Stomach (tissue), 9 donors: Measurements from ENCODE around the gene FBXL20. TPM values are rescaled to one million over a fixed set of nuclear protein-coding genes. Genes with fewer than 3 reads are reported as not detected.
"Not testable (repeated sequence)": the region's sequence is repeated elsewhere in the genome, so short reads cannot be mapped to it uniquely, and the experiment has no call there.

ENCODE experiments used
- DNase-seq, 2 donors: peaks; one replicate each; pipeline versions ENCODE4 v3.0.0 to v3.0.0-alpha.2; 2013 to 2019
- H3K27ac ChIP-seq, 5 donors: fragments of 200-600 bp in 4 of 5; sonication (generic) in 4 of 5; one replicate each; pipeline ENCODE4 v1.5.1; 2013 to 2019; ENCODE audit warnings: mild to moderate bottlenecking in 1 of 5, moderate library complexity in 1 of 5
- H3K27me3 ChIP-seq, 3 donors: fragments of 200-600 bp; sonication (generic); one replicate each; pipeline ENCODE4 v1.5.1; 2017 to 2019; ENCODE audit warnings: mixed run types in 1 of 3
- H3K36me3 ChIP-seq, 4 donors: fragments of 200-600 bp; sonication (generic); 1 replicate in 3 of 4; 2 replicates in 1 of 4; pipeline ENCODE4 v1.5.1; 2016 to 2019
- H3K4me1 ChIP-seq, 4 donors: fragments of 200-600 bp; sonication (generic); one replicate each; pipeline ENCODE4 v1.5.1; 2016 to 2019
- H3K4me3 ChIP-seq, 4 donors: fragments of 200-600 bp; sonication (generic) in 3 of 4; one replicate each; pipeline ENCODE4 v1.5.1; 2016 to 2019; ENCODE audit warnings: mild to moderate bottlenecking in 1 of 4
- H3K9me3 ChIP-seq, 4 donors: fragments of 200-600 bp; sonication (generic); one replicate each; pipeline ENCODE4 v1.5.1; 2016 to 2019
- EP300 ChIP-seq: sonication (generic); formaldehyde crosslinking; IDR thresholded peaks from one replicate; pipeline ENCODE4 v1.6.1; 2017; ENCODE audit warnings: antibody characterized with exemption
- POLR2A ChIP-seq, 4 donors: fragments of 450-650 bp; IDR thresholded peaks; one replicate each; pipeline ENCODE4 v1.6.1; 2016; ENCODE audit warnings: antibody characterized with exemption in 4 of 4, control low read depth in 2 of 4, mild to moderate bottlenecking in 1 of 4, moderate library complexity in 1 of 4
- POLR2AphosphoS5 ChIP-seq, 3 donors: sonication (generic); formaldehyde crosslinking; IDR thresholded peaks; one replicate each; pipeline ENCODE4 v1.6.1; 2016; ENCODE audit warnings: antibody characterized with exemption in 3 of 3
- WGBS, 5 donors: extraction: QIAGEN DNeasy Blood & Tissue Kit in 3 of 5; methylation state at CpG; one replicate each; pipeline versions ENCODE4 v1.1.5 to v1.1.7; 2013 to 2018; 5-methylcytosine and 5-hydroxymethylcytosine counted together
- intact Hi-C: fragments of 100-400 bp; cut with DNase I; formaldehyde crosslinking; loops from one replicate; pipeline ENCODE4 v1.15.1; 2023; ENCODE audit warnings: low total_unique reads
- polyA plus RNA-seq, 3 donors: library from polyadenylated mRNA; stranded (reverse); fragments of 200-250 nt; gene quantifications; one replicate each; pipeline ENCODE4 v1.2.3, GENCODE V29; 2013
- total RNA-seq, 5 donors: library from RNA; depleted of rRNA; stranded (reverse); fragments of >200 nt; gene quantifications; one replicate each; pipeline versions ENCODE4 v1.1.0 to v1.2.3, GENCODE V29; 2014 to 2016
- TF ChIP-seq, protein P1 (sequence below), 7 experiments: fragments of 450-650 bp in 4 of 7; fragments of 200-600 bp in 3 of 7; sonication (generic) in 3 of 7; IDR thresholded peaks; one replicate each; pipeline ENCODE4 v1.5.1; 2016 to 2019; ENCODE audit warnings: antibody characterized with exemption in 7 of 7, control low read depth in 2 of 7, mild to moderate bottlenecking in 1 of 7
- donor health status: healthy with polysubstance abuse.
- donor health status: Bipolar disorder and iron deficiency.
- donor health status: healthy.

Gene FBXL20
- total and polyA plus RNA-seq, 8 donors, result 1.5 to 18.4 (median 8.0) TPM

DNA sequence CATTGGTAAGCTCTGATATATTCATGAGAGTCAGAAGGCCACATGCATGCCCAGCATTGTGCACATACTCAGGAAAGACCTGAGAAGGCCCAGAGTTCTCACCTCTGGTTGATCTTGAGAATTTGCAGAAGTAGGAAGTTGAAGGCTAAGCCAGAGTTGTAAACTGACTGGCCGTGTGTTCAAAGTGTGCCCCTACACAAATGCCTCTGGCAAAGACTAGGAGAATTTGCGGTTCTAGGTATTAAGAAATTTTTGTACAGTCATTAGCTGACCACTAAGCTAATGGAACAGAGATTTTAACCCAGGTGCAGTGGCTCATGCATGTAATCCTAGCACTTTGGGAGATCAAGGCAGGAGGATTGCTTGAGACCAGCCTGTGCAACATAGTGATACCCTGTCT is 25.0 kb downstream of the FBXL20 start:
- Histone ChIP-seq H3K9me3 (no peaks in the 10 kb centered on the region), H3K36me3 (peaks cover 0 to 3% (median 0%) of the 10 kb centered on the region in 4 donors), H3K27ac (no peak overlapping the region), H3K27me3 (no peaks in the 10 kb centered on the region), H3K4me1 (peaks cover 5 to 41% (median 24%) of the 10 kb centered on the region in 4 donors), H3K4me3 (no peak overlapping the region)
- 28 to 72% (median 42%) methylated on average over 2 of the region's 2 CpGs for WGBS, 5 donors
- DNase-seq, result peak in 1 of 2 donors; percentile 2
- intact Hi-C loops, result no loop called here
- TF ChIP-seq, protein P1, sequence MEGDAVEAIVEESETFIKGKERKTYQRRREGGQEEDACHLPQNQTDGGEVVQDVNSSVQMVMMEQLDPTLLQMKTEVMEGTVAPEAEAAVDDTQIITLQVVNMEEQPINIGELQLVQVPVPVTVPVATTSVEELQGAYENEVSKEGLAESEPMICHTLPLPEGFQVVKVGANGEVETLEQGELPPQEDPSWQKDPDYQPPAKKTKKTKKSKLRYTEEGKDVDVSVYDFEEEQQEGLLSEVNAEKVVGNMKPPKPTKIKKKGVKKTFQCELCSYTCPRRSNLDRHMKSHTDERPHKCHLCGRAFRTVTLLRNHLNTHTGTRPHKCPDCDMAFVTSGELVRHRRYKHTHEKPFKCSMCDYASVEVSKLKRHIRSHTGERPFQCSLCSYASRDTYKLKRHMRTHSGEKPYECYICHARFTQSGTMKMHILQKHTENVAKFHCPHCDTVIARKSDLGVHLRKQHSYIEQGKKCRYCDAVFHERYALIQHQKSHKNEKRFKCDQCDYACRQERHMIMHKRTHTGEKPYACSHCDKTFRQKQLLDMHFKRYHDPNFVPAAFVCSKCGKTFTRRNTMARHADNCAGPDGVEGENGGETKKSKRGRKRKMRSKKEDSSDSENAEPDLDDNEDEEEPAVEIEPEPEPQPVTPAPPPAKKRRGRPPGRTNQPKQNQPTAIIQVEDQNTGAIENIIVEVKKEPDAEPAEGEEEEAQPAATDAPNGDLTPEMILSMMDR (IDR thresholded peaks at IDR 0.05), result no peak
- TF ChIP-seq EP300 (no peak), POLR2A (IDR thresholded peaks at IDR 0.05) (no peak), POLR2AphosphoS5 (IDR thresholded peaks at IDR 0.05) (no peak)

- H3K27me3 ChIP-seq, H3K36me3 ChIP-seq, intact Hi-C loops, H3K4me3 ChIP-seq, H3K27ac ChIP-seq, H3K9me3 ChIP-seq: not testable (repeated sequence)
- DNase-seq, result peak in 1 of 2 donors; percentile 16
- peaks cover 12 to 34% (median 24%) of the 10 kb centered on the region in 4 donors for H3K4me1 ChIP-seq
- WGBS, 5 donors, result 93 to 98% (median 98%) methylated on average over 4 of the region's 4 CpGs
These were observed 33.6 kb downstream of the FBXL20 start for GRCh38 chr17:39367805-39368204.

GRCh38 chr17:39365872-39366271 is 35.6 kb downstream of the FBXL20 start:
- Histone ChIP-seq H3K9me3 (no peaks in the 10 kb centered on the region), H3K36me3 (no peaks in the 10 kb centered on the region), H3K4me1 (peaks cover 9 to 38% (median 29%) of the 10 kb centered on the region in 4 donors), H3K27me3 (no peaks in the 10 kb centered on the region), H3K4me3 (no peak overlapping the region), H3K27ac (peak overlapping the region in 3 of 5 donors; percentile 23 to 58 (median 48))
- intact Hi-C loops, result no loop called here
- WGBS, 5 donors, result 58 to 68% (median 66%) methylated on average over 5 of the region's 5 CpGs
- no peak for DNase-seq
- TF ChIP-seq EP300 (no peak), POLR2A (IDR thresholded peaks at IDR 0.05) (no peak), POLR2AphosphoS5 (IDR thresholded peaks at IDR 0.05) (no peak)
- TF ChIP-seq, protein P1 (IDR thresholded peaks at IDR 0.05), result no peak

DNA sequence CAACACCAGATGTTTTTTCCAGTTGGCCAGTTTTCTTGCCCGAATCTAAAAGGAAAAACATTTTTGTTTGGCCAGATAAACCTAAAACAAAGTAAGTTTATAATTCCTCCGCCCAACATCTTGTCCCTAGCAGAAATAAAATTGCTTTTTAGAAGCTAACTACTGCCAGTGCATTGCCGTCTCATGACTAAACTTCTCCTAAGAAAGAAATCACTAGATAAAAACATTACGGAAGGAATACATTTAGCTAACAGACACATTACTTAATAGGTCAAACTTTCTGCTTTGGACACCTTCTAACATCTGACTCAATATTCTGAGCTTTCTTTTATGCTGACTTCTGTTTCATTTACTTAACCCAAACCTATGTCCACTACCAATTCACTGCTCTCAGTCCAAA is 36.2 kb downstream of the FBXL20 start:
- Histone ChIP-seq H3K4me1 (peaks cover 9 to 43% (median 31%) of the 10 kb centered on the region in 4 donors), H3K4me3 (no peak overlapping the region), H3K9me3 (no peaks in the 10 kb centered on the region), H3K27ac (peak overlapping the region in 3 of 5 donors; percentile 23 to 58 (median 48)), H3K36me3 (no peaks in the 10 kb centered on the region), H3K27me3 (no peaks in the 10 kb centered on the region)
- intact Hi-C loops, result no loop called here
- DNase-seq, result peak in 1 of 2 donors; percentile 23
- 31 to 57% (median 47%) methylated on average over 4 of the region's 4 CpGs for WGBS, 5 donors
- TF ChIP-seq POLR2AphosphoS5 (IDR thresholded peaks at IDR 0.05), result peak in 1 of 3 donors; percentile 45
- no peak for TF ChIP-seq POLR2A (IDR thresholded peaks at IDR 0.05)

GRCh38 chr17:39364236-39365025 is 37.0 kb downstream of the FBXL20 start:
- H3K27ac ChIP-seq, result peak overlapping the region in 3 of 5 donors; percentile 23 to 58 (median 48)
- WGBS, 5 donors, result 82 to 88% (median 84%) methylated on average over 8 of the region's 8 CpGs

More at GRCh38 chr17:39364236-39365025, 37.0 kb downstream of the FBXL20 start:
- H3K9me3 ChIP-seq, result no peaks in the 10 kb centered on the region
- intact Hi-C loops, result no loop called here
- peak in 1 of 2 donors; percentile 9 for DNase-seq
- no peaks in the 10 kb centered on the region for H3K27me3 ChIP-seq
- H3K4me1 ChIP-seq, result peaks cover 9 to 46% (median 33%) of the 10 kb centered on the region in 4 donors
- TF ChIP-seq POLR2A (IDR thresholded peaks at IDR 0.05) (no peak), POLR2AphosphoS5 (IDR thresholded peaks at IDR 0.05) (no peak), EP300 (no peak)
- TF ChIP-seq, protein P1 (IDR thresholded peaks at IDR 0.05), result no peak
- no peaks in the 10 kb centered on the region for H3K36me3 ChIP-seq
- no peak overlapping the region for H3K4me3 ChIP-seq
